ENCODE data around the gene LAS1L.

- TF ChIP-seq CTCF (IDR thresholded peaks at IDR 0.05): no peak
- no peak for TF ChIP-seq POLR2A (IDR thresholded peaks at IDR 0.05; ENCODE audit: low read depth)
Observed at GRCh38 chrX:65480960-65481359, 53.6 kb downstream of the LAS1L start.
